Kidney (tissue), 14 donors: Measurements from ENCODE around the gene PRKACA. TPM values are rescaled to one million over a fixed set of nuclear protein-coding genes. Genes with fewer than 3 reads are reported as not detected.

Experiments
- DNase-seq, 5 donors: peaks; one replicate each; pipeline ENCODE4 v3.0.0-alpha.2; 2013 to 2020
- FAIRE-seq: peaks from 2 replicates; lab custom pipeline; 2012; peaks lifted over from hg19 to GRCh38; lab: Jason Lieb, UNC
- H3K27ac ChIP-seq, 2 donors: one replicate each; pipeline ENCODE4 v1.7.0; 2013; ENCODE audit warnings: low read depth in 2 of 2, low read length in 2 of 2, inconsistent platforms in 1 of 2
- H3K27me3 ChIP-seq: one replicate; pipeline ENCODE4 v1.7.1; 2013; ENCODE audit warnings: low read length, inconsistent platforms; ENCODE audit not compliant: control insufficient read depth, insufficient read depth
- H3K36me3 ChIP-seq, 3 donors: one replicate each; pipeline versions ENCODE4 v1.7.0 to v1.7.1; 2013; ENCODE audit warnings: low read length in 3 of 3, control low read depth in 1 of 3, inconsistent platforms in 1 of 3; ENCODE audit not compliant: insufficient read depth in 3 of 3, control insufficient read depth in 2 of 3
- H3K4me1 ChIP-seq, 3 donors: one replicate each; pipeline versions ENCODE4 v1.7.0 to v1.7.1; 2013; ENCODE audit warnings: low read length in 3 of 3, inconsistent platforms in 1 of 3, low read depth in 1 of 3; ENCODE audit not compliant: control insufficient read depth in 2 of 3, insufficient read depth in 2 of 3
- H3K4me3 ChIP-seq, 3 donors: one replicate each; pipeline versions ENCODE4 v1.7.0 to v1.8.1; 2013; ENCODE audit warnings: low read length in 3 of 3, control low read depth in 1 of 3, inconsistent platforms in 1 of 3
- H3K9ac ChIP-seq, 3 donors: one replicate each; pipeline versions ENCODE4 v1.7.0 to v1.7.1; 2013; ENCODE audit warnings: low read length in 3 of 3, control low read depth in 1 of 3, inconsistent platforms in 1 of 3
- H3K9me3 ChIP-seq, 3 donors: one replicate each; pipeline versions ENCODE4 v1.7.0 to v1.7.1; 2013; ENCODE audit warnings: low read length in 3 of 3, control low read depth in 1 of 3, inconsistent platforms in 1 of 3; ENCODE audit not compliant: control insufficient read depth in 2 of 3, insufficient read depth in 1 of 3
- CTCF ChIP-seq: IDR thresholded peaks from 3 replicates; pipeline ENCODE4 v1.5.1; 2012; ENCODE audit warnings: mild to moderate bottlenecking, moderate library complexity, borderline replicate concordance; ENCODE audit not compliant: insufficient read depth; ENCODE audit errors: extremely low read depth
- intact Hi-C: fragments of 100-400 bp; cut with DNase I; formaldehyde crosslinking; loops from one replicate; pipeline ENCODE4 v1.11.1; 2022
- polyA plus RNA-seq: library from polyadenylated mRNA; stranded (reverse); fragments of 350-450 nt; fragmentation: Illumina TruSeq; extraction: RNeasy Lipid Tissue Mini Kit (QIAGEN cat#74804); gene quantifications from one replicate; pipeline ENCODE4 v1.2.3, GENCODE V29; 2014; ENCODE audit warnings: low read depth, low replicate concordance; ENCODE audit not compliant: insufficient read depth
- total RNA-seq: library from RNA; stranded (reverse); fragmentation: NEBNext Ultra II Directional; extraction: Animal tissue kit (Norgen Biotek cat#: 25700); gene quantifications from one replicate; pipeline ENCODE4 v1.2.1, GENCODE V29; 2021
- donor health status: control.
- donor health status: control.
- donor health status: control.
- donor health status: control.
- donor health status: control.
- donor health status: DM: yes; HTN: yes; CAD: no.
- donor health status: Normal renal cell carcinoma (clear cell type).

The PRKACA gene
- total and polyA plus RNA-seq, 2 donors from 2014 or later, result 51.4 to 92.3 TPM

- intact Hi-C loops, result no loop called here
- H3K9me3 ChIP-seq, result no peaks in the 10 kb centered on the region
Measured at GRCh38 chr19:14101003-14101545, 16.5 kb downstream of the PRKACA start.

GRCh38 chr19:14097532-14098151 is 19.9 kb downstream of the PRKACA start:
- H3K36me3 ChIP-seq, result peaks cover 0 to 24% (median 7%) of the 10 kb centered on the region in 3 donors
- H3K9ac ChIP-seq, result no peak overlapping the region
- H3K4me3 ChIP-seq, result no peak overlapping the region
- peaks cover 0 to 8% (median 4%) of the 10 kb centered on the region in 3 donors for H3K9me3 ChIP-seq
- no peaks in the 10 kb centered on the region for H3K4me1 ChIP-seq
- FAIRE-seq (no peak), DNase-seq (no peak)
- no peaks in the 10 kb centered on the region for H3K27me3 ChIP-seq
- TF ChIP-seq CTCF, result no peak
- H3K27ac ChIP-seq, result no peak overlapping the region
- intact Hi-C loops, result no loop called here

More at GRCh38 chr19:14101003-14101545, 16.5 kb downstream of the PRKACA start:
- H3K27ac ChIP-seq, result no peak overlapping the region
- FAIRE-seq, result no peak
- H3K36me3 ChIP-seq, result peaks cover 0 to 45% (median 14%) of the 10 kb centered on the region in 3 donors
- TF ChIP-seq CTCF, result no peak
- H3K27me3 ChIP-seq, result no peaks in the 10 kb centered on the region
- H3K4me3 ChIP-seq, result no peak overlapping the region
- no peak overlapping the region for H3K9ac ChIP-seq
- no peak for DNase-seq
- no peaks in the 10 kb centered on the region for H3K4me1 ChIP-seq

GRCh38 chr19:14096272-14096992 is 21.1 kb downstream of the PRKACA start:
- FAIRE-seq (no peak), DNase-seq (no peak)
- TF ChIP-seq CTCF, result no peak
- Histone ChIP-seq H3K9me3 (peaks cover 0 to 8% (median 4%) of the 10 kb centered on the region in 3 donors), H3K36me3 (peaks cover 0 to 22% (median 2%) of the 10 kb centered on the region in 3 donors), H3K27ac (no peak overlapping the region), H3K4me3 (no peak overlapping the region), H3K9ac (no peak overlapping the region), H3K4me1 (no peaks in the 10 kb centered on the region), H3K27me3 (no peaks in the 10 kb centered on the region)
- intact Hi-C loops, result no loop called here
